Psoas muscle (tissue), 8 donors: ENCODE results near the gene NR4A3. TPM values are rescaled to one million over a fixed set of nuclear protein-coding genes. Genes with fewer than 3 reads are reported as not detected.
A peak's percentile ranks its signal among the peaks of the same experiment; 100 is the strongest.

Experiments used
- ATAC-seq, 4 donors: fragments of 200-7000 bp; cut with Tn5 transposase; one replicate each; pipeline ENCODE4 v1.9.1; 2020; ENCODE audit warnings: moderate library complexity in 3 of 4, mild to moderate bottlenecking in 2 of 4
- DNase-seq, 2 donors: peaks; one replicate each; pipeline ENCODE4 v3.0.0-alpha.2; 2020
- H3K27ac ChIP-seq: fragments of 200-600 bp; one replicate; pipeline ENCODE4 v1.8.0; 2022
- H3K27me3 ChIP-seq, 3 donors: fragments of 200-600 bp in 1 of 3; one replicate each; pipeline versions ENCODE4 v1.6.1 to v1.8.0; 2013 to 2022; ENCODE audit warnings: low read length in 2 of 3, mild to moderate bottlenecking in 2 of 3, moderate library complexity in 1 of 3; ENCODE audit not compliant: insufficient read depth in 3 of 3
- H3K36me3 ChIP-seq, 2 donors: fragments of 200-600 bp in 1 of 2; one replicate each; pipeline versions ENCODE4 v1.6.1 to v1.8.0; 2013 to 2022; ENCODE audit warnings: low read depth in 1 of 2, mild to moderate bottlenecking in 1 of 2, moderate library complexity in 1 of 2; ENCODE audit not compliant: insufficient read depth in 1 of 2
- H3K4me1 ChIP-seq: fragments of 200-600 bp; one replicate; pipeline ENCODE4 v1.8.0; 2022
- H3K4me3 ChIP-seq: fragments of 200-600 bp; one replicate; pipeline ENCODE4 v1.8.0; 2022; ENCODE audit warnings: mild to moderate bottlenecking
- H3K9me3 ChIP-seq: fragments of 200-600 bp; one replicate; pipeline ENCODE4 v1.8.0; 2022
- WGBS, 3 donors: extraction: QIAGEN DNeasy Blood & Tissue Kit; methylation state at CpG; one replicate each; pipeline versions ENCODE4 v1.1.6 to v1.1.7; 2013; 5-methylcytosine and 5-hydroxymethylcytosine counted together
- intact Hi-C, 2 donors: fragments of 100-400 bp; cut with DNase I; formaldehyde crosslinking; loops; one replicate each; pipeline versions ENCODE4 v1.11.0 to v1.14.2; 2022
- polyA plus RNA-seq, 3 donors: library from polyadenylated mRNA; stranded (reverse); fragments of 200-250 nt; gene quantifications; one replicate each; pipeline ENCODE4 v1.2.3, GENCODE V29; 2013
- total RNA-seq, 4 donors: library from RNA; stranded (reverse); fragmentation: NEBNext Ultra II Directional in 2 of 4; extraction: Animal tissue kit (Norgen Biotek cat#: 25700) in 2 of 4; gene quantifications; one replicate each; pipeline versions ENCODE4 v1.2.1 to v1.2.4, GENCODE V29; 2021 to 2023
- TF ChIP-seq, protein P1 (sequence below): fragments of 200-600 bp; IDR thresholded peaks from one replicate; pipeline ENCODE4 v1.8.0; 2022; ENCODE audit warnings: antibody characterized with exemption
- donor health status: healthy with polysubstance abuse.
- donor health status: DM: no; HTN: no; CAD: no; lungs with moderate emphysema.
- donor health status: Bipolar disorder and iron deficiency.
- donor health status: healthy.
- donor health status: DM: yes; HTN: yes; CAD: no.
- donor health status: DM: no; HTN: no; CAD: no.
- donor health status: DM: no; HTN: no; CAD: no.
- donor health status: DM: yes; HTN: yes; CAD: no.

Gene NR4A3
- total and polyA plus RNA-seq, 7 donors = 1.5 to 40.8 (median 9.3) TPM

- no peaks in the 10 kb centered on the region for H3K9me3 ChIP-seq
- H3K27me3 ChIP-seq = peaks cover 0 to 7% (median 2%) of the 10 kb centered on the region in 3 donors
- TF ChIP-seq, protein P1, sequence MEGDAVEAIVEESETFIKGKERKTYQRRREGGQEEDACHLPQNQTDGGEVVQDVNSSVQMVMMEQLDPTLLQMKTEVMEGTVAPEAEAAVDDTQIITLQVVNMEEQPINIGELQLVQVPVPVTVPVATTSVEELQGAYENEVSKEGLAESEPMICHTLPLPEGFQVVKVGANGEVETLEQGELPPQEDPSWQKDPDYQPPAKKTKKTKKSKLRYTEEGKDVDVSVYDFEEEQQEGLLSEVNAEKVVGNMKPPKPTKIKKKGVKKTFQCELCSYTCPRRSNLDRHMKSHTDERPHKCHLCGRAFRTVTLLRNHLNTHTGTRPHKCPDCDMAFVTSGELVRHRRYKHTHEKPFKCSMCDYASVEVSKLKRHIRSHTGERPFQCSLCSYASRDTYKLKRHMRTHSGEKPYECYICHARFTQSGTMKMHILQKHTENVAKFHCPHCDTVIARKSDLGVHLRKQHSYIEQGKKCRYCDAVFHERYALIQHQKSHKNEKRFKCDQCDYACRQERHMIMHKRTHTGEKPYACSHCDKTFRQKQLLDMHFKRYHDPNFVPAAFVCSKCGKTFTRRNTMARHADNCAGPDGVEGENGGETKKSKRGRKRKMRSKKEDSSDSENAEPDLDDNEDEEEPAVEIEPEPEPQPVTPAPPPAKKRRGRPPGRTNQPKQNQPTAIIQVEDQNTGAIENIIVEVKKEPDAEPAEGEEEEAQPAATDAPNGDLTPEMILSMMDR = no peak
- ATAC-seq = no peak
- WGBS, 3 donors = 69 to 81% (median 79%) methylated on average over 15 of the region's 15 CpGs
- H3K4me1 ChIP-seq = peaks cover 6% of the 10 kb centered on the region
- DNase-seq = no peak
- intact Hi-C loops = loop anchor here (10.0 kb wide), 3 partner anchors 77 to 767 kb away; partner anchors contain the start of gene STX17 (in 1 of the 2)
- H3K27ac ChIP-seq = no peak overlapping the region
- H3K4me3 ChIP-seq = no peak overlapping the region
- no peaks in the 10 kb centered on the region for H3K36me3 ChIP-seq
These were observed 6.3 kb downstream of the NR4A3 start for GRCh38 chr9:99828054-99828416.

DNA sequence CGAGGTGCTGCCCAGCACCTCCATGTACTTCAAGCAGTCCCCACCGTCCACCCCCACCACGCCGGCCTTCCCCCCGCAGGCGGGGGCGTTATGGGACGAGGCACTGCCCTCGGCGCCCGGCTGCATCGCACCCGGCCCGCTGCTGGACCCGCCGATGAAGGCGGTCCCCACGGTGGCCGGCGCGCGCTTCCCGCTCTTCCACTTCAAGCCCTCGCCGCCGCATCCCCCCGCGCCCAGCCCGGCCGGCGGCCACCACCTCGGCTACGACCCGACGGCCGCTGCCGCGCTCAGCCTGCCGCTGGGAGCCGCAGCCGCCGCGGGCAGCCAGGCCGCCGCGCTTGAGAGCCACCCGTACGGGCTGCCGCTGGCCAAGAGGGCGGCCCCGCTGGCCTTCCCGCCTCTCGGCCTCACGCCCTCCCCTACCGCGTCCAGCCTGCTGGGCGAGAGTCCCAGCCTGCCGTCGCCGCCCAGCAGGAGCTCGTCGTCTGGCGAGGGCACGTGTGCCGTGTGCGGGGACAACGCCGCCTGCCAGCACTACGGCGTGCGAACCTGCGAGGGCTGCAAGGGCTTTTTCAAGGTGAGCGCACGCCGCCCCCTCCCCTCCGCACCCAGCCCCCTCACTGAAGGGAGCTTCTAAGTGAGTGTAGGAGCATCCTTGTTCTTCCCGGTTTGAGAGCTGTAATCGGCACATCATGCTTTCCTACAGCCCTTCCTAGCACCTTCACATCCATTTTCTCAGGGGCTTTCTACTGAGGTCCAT lies 6.9 kb downstream of the NR4A3 start:
- H3K27me3 ChIP-seq = peaks cover 0 to 7% (median 2%) of the 10 kb centered on the region in 3 donors

DNA sequence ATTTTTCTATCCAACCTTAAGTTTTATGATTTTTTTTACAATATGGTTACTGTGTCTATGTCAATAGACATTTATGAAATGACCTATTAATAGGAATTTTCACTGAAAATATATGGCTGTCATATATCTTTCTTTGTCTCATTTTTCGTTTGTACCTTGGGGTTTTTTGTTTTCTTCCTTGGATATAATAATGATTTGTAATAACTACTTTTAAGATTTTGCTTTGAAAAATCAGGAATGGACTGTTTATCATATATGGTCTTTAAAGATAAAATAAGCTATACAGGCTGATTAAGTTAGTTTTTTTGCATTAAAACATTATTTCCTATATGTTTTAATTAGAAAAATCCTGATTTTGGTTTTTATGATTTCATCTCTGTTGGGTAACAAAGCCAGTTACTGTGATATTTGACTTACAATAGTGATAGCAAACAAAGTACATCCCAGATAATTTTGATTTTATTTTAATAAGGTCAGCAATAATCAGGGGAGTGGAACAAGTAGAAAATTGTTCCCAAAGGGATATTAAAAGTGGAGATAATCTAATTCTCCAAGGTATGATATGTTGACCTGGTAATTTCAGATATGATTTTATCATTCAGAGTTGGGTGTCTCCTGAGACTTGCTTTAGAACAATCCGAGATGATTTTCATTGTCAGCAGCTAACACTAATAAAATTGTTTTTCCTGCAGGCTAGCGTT lies 10.3 kb downstream of the NR4A3 start:
- no peak for DNase-seq
- intact Hi-C loops = no loop called here
- Histone ChIP-seq H3K27ac (no peak overlapping the region), H3K9me3 (no peaks in the 10 kb centered on the region), H3K36me3 (peaks cover 3 to 15% of the 10 kb centered on the region in 2 donors), H3K27me3 (peaks cover 0 to 2% (median 0%) of the 10 kb centered on the region in 3 donors), H3K4me1 (no peaks in the 10 kb centered on the region), H3K4me3 (no peak overlapping the region)
- WGBS, 3 donors = 86 to 90% (median 87%) methylated on average over 3 of the region's 3 CpGs
- TF ChIP-seq, protein P1 = no peak
- no peak for ATAC-seq

More for the DNA sequence above, 6.9 kb downstream of the NR4A3 start:
- peak; percentile 22 to 37 (median 34) for ATAC-seq
- WGBS, 3 donors = 31 to 41% (median 37%) methylated on average over 47 to 78 of the region's 78 CpGs
- intact Hi-C loops = loop anchor here (10.0 kb wide), 3 partner anchors 76 to 766 kb away; partner anchors contain the start of gene STX17 (in 1 of the 2)
- peak; percentile 25 to 57 for DNase-seq
- TF ChIP-seq, protein P1 = no peak
- no peaks in the 10 kb centered on the region for H3K9me3 ChIP-seq
- H3K36me3 ChIP-seq = peaks cover 0 to 5% of the 10 kb centered on the region in 2 donors
- peaks cover 6% of the 10 kb centered on the region for H3K4me1 ChIP-seq
- H3K4me3 ChIP-seq = no peak overlapping the region
- H3K27ac ChIP-seq = no peak overlapping the region

- intact Hi-C loops = no loop called here
- Histone ChIP-seq H3K36me3 (peaks cover 3 to 15% of the 10 kb centered on the region in 2 donors), H3K4me1 (no peaks in the 10 kb centered on the region), H3K9me3 (no peaks in the 10 kb centered on the region), H3K27ac (no peak overlapping the region), H3K27me3 (peaks cover 0 to 2% (median 0%) of the 10 kb centered on the region in 3 donors), H3K4me3 (no peak overlapping the region)
- TF ChIP-seq, protein P1 = no peak
- DNase-seq (no peak), ATAC-seq (no peak)
- 95 to 97% (median 96%) methylated on average over 7 of the region's 7 CpGs for WGBS, 3 donors
These were observed 10.8 kb downstream of the NR4A3 start for GRCh38 chr9:99832558-99832864.
